ENCODE results near the gene SORCS2. TPM values are rescaled to one million over a fixed set of nuclear protein-coding genes. Genes with fewer than 3 reads are reported as not detected.

SORCS2 gene
- total and polyA plus RNA-seq, 2 of the 8 experiments (the other 6 are each of a cell fraction or from before 2014, with no cell fraction given) = 0.36 to 1.8 TPM

GRCh38 chr4:7676398-7676922 lies 484.1 kb downstream of the SORCS2 start (continued):
- TF ChIP-seq, protein P1, sequence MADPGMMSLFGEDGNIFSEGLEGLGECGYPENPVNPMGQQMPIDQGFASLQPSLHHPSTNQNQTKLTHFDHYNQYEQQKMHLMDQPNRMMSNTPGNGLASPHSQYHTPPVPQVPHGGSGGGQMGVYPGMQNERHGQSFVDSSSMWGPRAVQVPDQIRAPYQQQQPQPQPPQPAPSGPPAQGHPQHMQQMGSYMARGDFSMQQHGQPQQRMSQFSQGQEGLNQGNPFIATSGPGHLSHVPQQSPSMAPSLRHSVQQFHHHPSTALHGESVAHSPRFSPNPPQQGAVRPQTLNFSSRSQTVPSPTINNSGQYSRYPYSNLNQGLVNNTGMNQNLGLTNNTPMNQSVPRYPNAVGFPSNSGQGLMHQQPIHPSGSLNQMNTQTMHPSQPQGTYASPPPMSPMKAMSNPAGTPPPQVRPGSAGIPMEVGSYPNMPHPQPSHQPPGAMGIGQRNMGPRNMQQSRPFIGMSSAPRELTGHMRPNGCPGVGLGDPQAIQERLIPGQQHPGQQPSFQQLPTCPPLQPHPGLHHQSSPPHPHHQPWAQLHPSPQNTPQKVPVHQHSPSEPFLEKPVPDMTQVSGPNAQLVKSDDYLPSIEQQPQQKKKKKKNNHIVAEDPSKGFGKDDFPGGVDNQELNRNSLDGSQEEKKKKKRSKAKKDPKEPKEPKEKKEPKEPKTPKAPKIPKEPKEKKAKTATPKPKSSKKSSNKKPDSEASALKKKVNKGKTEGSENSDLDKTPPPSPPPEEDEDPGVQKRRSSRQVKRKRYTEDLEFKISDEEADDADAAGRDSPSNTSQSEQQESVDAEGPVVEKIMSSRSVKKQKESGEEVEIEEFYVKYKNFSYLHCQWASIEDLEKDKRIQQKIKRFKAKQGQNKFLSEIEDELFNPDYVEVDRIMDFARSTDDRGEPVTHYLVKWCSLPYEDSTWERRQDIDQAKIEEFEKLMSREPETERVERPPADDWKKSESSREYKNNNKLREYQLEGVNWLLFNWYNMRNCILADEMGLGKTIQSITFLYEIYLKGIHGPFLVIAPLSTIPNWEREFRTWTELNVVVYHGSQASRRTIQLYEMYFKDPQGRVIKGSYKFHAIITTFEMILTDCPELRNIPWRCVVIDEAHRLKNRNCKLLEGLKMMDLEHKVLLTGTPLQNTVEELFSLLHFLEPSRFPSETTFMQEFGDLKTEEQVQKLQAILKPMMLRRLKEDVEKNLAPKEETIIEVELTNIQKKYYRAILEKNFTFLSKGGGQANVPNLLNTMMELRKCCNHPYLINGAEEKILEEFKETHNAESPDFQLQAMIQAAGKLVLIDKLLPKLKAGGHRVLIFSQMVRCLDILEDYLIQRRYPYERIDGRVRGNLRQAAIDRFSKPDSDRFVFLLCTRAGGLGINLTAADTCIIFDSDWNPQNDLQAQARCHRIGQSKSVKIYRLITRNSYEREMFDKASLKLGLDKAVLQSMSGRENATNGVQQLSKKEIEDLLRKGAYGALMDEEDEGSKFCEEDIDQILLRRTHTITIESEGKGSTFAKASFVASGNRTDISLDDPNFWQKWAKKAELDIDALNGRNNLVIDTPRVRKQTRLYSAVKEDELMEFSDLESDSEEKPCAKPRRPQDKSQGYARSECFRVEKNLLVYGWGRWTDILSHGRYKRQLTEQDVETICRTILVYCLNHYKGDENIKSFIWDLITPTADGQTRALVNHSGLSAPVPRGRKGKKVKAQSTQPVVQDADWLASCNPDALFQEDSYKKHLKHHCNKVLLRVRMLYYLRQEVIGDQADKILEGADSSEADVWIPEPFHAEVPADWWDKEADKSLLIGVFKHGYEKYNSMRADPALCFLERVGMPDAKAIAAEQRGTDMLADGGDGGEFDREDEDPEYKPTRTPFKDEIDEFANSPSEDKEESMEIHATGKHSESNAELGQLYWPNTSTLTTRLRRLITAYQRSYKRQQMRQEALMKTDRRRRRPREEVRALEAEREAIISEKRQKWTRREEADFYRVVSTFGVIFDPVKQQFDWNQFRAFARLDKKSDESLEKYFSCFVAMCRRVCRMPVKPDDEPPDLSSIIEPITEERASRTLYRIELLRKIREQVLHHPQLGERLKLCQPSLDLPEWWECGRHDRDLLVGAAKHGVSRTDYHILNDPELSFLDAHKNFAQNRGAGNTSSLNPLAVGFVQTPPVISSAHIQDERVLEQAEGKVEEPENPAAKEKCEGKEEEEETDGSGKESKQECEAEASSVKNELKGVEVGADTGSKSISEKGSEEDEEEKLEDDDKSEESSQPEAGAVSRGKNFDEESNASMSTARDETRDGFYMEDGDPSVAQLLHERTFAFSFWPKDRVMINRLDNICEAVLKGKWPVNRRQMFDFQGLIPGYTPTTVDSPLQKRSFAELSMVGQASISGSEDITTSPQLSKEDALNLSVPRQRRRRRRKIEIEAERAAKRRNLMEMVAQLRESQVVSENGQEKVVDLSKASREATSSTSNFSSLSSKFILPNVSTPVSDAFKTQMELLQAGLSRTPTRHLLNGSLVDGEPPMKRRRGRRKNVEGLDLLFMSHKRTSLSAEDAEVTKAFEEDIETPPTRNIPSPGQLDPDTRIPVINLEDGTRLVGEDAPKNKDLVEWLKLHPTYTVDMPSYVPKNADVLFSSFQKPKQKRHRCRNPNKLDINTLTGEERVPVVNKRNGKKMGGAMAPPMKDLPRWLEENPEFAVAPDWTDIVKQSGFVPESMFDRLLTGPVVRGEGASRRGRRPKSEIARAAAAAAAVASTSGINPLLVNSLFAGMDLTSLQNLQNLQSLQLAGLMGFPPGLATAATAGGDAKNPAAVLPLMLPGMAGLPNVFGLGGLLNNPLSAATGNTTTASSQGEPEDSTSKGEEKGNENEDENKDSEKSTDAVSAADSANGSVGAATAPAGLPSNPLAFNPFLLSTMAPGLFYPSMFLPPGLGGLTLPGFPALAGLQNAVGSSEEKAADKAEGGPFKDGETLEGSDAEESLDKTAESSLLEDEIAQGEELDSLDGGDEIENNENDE (IDR thresholded peaks at IDR 0.05; ENCODE audit: insufficient replicate concordance, low read length) = no peak
- no peak for TF ChIP-seq SIN3A (conservative IDR thresholded peaks at IDR 0.05 in 1 of 2, IDR thresholded peaks at IDR 0.05 in 1 of 2; ENCODE audit: low read depth in 1 of 2, low read length in 2 of 2)
- TF ChIP-seq, protein P2, sequence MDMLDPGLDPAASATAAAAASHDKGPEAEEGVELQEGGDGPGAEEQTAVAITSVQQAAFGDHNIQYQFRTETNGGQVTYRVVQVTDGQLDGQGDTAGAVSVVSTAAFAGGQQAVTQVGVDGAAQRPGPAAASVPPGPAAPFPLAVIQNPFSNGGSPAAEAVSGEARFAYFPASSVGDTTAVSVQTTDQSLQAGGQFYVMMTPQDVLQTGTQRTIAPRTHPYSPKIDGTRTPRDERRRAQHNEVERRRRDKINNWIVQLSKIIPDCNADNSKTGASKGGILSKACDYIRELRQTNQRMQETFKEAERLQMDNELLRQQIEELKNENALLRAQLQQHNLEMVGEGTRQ (IDR thresholded peaks at IDR 0.05; ENCODE audit: low read length) = no peak
- no peak for TF ChIP-seq RBBP5 (IDR thresholded peaks at IDR 0.05; ENCODE audit: borderline replicate concordance, low read depth, low read length)
- no peak for TF ChIP-seq SIRT6 (IDR thresholded peaks at IDR 0.05; ENCODE audit: low read length)
- TF ChIP-seq BCL11A (IDR thresholded peaks at IDR 0.05; ENCODE audit: low read depth in 2 of 2, low read length in 2 of 2) = no peak
- TF ChIP-seq SP1 (IDR thresholded peaks at IDR 0.05; ENCODE audit: low read depth, low read length) = no peak
- no peak for TF ChIP-seq RNF2 (IDR thresholded peaks at IDR 0.05; ENCODE audit: borderline replicate concordance, low read depth, low read length, missing control alignments, poor library complexity, severe bottlenecking)
